ENCODE data around the gene PBX1.

Gene PBX1

DNA sequence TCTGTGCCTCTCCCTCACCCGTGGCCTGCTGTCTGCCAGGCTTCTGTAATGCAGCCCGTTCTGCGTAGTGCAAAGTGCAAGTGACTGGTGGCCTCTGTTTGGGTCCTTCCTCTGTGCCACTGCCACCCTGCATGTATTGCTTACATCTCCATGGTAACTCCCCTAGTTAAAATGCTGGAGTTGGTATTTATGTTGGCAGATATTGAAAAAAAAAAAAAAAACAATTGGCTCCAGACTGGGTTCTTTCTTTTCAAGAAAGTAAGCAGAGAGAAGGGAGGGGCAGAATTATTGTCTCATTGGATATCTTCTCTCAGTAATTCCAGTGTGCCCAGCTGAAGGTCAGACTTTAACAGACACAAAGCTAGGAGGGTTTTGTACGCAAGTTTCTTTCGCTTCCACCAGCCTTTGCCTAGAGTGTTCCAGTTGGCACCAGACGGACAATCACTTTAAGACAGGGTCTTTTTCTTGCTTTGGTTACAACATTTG lies 242.3 kb downstream of the PBX1 start:
- no peak for ATAC-seq (replicated peaks; ENCODE audit: extremely low read depth, poor library complexity, severe bottlenecking)
- H3K4me1 Mint-ChIP-seq: no peaks in the 10 kb centered on the region
- H3K27ac Mint-ChIP-seq (ENCODE audit: low read depth): no peak overlapping the region
- no peak for DNase-seq (ENCODE audit: low spot score in 2 of 2)
- H3K4me3 Mint-ChIP-seq: no peak overlapping the region
- no peaks in the 10 kb centered on the region for H3K9me3 Mint-ChIP-seq
- H3K27me3 Mint-ChIP-seq: no peaks in the 10 kb centered on the region
- no peaks in the 10 kb centered on the region for H3K36me3 Mint-ChIP-seq (ENCODE audit: insufficient read depth)

GRCh38 chr1:164801791-164802502 lies 243.0 kb downstream of the PBX1 start:
- DNase-seq (ENCODE audit: low spot score in 2 of 2) (no peak), ATAC-seq (replicated peaks; ENCODE audit: extremely low read depth, poor library complexity, severe bottlenecking) (no peak)
- H3K4me1 Mint-ChIP-seq: no peaks in the 10 kb centered on the region
- H3K4me3 Mint-ChIP-seq: no peak overlapping the region
- no peaks in the 10 kb centered on the region for H3K36me3 Mint-ChIP-seq (ENCODE audit: insufficient read depth)
- H3K27ac Mint-ChIP-seq (ENCODE audit: low read depth): no peak overlapping the region
- no peaks in the 10 kb centered on the region for H3K9me3 Mint-ChIP-seq
- H3K27me3 Mint-ChIP-seq: no peaks in the 10 kb centered on the region

- H3K4me3 Mint-ChIP-seq: no peak overlapping the region
- H3K4me1 Mint-ChIP-seq: no peaks in the 10 kb centered on the region
- no peaks in the 10 kb centered on the region for H3K27me3 Mint-ChIP-seq
- H3K36me3 Mint-ChIP-seq (ENCODE audit: insufficient read depth): no peaks in the 10 kb centered on the region
- H3K27ac Mint-ChIP-seq (ENCODE audit: low read depth): no peak overlapping the region
- no peak for ATAC-seq (replicated peaks; ENCODE audit: extremely low read depth, poor library complexity, severe bottlenecking)
- no peak for DNase-seq (ENCODE audit: low spot score in 2 of 2)
- no peaks in the 10 kb centered on the region for H3K9me3 Mint-ChIP-seq
Measured at GRCh38 chr1:164802529-164803282, 243.7 kb downstream of the PBX1 start.

DNA sequence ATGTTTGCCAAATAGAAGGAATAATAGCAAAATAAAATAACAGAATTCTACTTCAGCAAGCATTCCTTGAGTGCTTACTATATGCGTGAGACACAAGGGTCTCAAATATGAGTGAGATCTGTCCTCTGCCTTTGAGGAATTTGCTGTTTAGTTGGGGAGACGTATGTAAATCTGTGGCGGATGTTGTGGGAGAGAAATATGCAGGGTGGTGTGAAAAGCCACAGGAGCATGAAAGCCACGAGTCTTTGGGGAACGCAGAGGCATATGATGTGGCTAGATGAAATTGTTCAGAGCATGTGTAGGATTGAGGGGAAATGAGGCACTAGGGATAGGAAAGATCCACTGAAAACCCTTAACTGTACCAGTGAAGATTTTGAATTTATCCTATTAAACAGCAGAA lies 244.4 kb downstream of the PBX1 start:
- Mint-ChIP-seq H3K27me3 (no peaks in the 10 kb centered on the region), H3K9me3 (no peaks in the 10 kb centered on the region), H3K4me1 (no peaks in the 10 kb centered on the region), H3K36me3 (ENCODE audit: insufficient read depth) (no peaks in the 10 kb centered on the region), H3K27ac (ENCODE audit: low read depth) (no peak overlapping the region), H3K4me3 (no peak overlapping the region)
- DNase-seq (ENCODE audit: low spot score in 2 of 2) (no peak), ATAC-seq (replicated peaks; ENCODE audit: extremely low read depth, poor library complexity, severe bottlenecking) (no peak)

DNA sequence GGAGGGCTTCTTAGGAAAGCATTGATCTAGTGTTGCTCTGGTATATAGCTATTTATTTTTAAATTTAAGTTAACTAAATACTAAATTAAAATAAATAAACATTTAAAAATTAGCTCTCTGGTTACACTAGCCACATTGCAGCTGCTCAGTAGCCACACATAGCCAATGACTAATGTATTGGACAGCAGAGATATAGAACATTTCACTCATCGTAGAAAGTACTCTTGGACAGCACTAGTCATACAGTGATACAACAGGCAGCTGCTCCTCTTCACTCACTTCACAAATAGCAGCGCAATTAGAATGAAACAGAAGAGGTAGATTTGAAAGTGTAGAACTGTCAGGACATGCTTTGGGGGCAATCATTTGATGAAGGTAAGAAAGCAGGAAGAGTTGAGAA lies 245.4 kb downstream of the PBX1 start:
- no peak for ATAC-seq (replicated peaks; ENCODE audit: extremely low read depth, poor library complexity, severe bottlenecking)
- no peak for DNase-seq (ENCODE audit: low spot score in 2 of 2)
- Mint-ChIP-seq H3K4me1 (no peaks in the 10 kb centered on the region), H3K27me3 (no peaks in the 10 kb centered on the region), H3K9me3 (no peaks in the 10 kb centered on the region), H3K36me3 (ENCODE audit: insufficient read depth) (no peaks in the 10 kb centered on the region), H3K27ac (ENCODE audit: low read depth) (no peak overlapping the region), H3K4me3 (no peak overlapping the region)

DNA sequence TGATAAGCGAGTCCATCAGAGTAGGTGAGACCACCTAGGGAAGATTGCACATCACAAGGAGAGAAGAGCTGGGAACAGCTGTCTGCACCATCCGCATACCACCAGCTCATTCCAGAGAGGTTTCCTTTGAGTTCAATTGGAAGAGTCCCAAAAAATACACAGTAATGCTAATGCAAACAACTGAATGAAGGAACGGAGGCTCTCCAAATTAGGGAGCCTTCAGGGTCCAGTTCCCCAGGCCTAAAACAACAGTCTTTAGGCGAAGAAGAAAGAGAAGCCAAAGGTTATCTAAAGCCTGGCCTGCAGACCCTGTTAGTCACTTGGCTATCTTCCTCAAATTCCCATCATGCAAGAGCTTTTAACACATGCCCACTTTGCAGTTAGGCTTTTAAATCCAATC lies 246.4 kb downstream of the PBX1 start:
- no peaks in the 10 kb centered on the region for H3K4me1 Mint-ChIP-seq
- no peaks in the 10 kb centered on the region for H3K27me3 Mint-ChIP-seq
- H3K9me3 Mint-ChIP-seq: peaks cover 6% of the 10 kb centered on the region
- no peak for DNase-seq (ENCODE audit: low spot score in 2 of 2)
- no peaks in the 10 kb centered on the region for H3K36me3 Mint-ChIP-seq (ENCODE audit: insufficient read depth)
- ATAC-seq (replicated peaks; ENCODE audit: extremely low read depth, poor library complexity, severe bottlenecking): no peak
- no peak overlapping the region for H3K4me3 Mint-ChIP-seq
- H3K27ac Mint-ChIP-seq (ENCODE audit: low read depth): no peak overlapping the region

DNA sequence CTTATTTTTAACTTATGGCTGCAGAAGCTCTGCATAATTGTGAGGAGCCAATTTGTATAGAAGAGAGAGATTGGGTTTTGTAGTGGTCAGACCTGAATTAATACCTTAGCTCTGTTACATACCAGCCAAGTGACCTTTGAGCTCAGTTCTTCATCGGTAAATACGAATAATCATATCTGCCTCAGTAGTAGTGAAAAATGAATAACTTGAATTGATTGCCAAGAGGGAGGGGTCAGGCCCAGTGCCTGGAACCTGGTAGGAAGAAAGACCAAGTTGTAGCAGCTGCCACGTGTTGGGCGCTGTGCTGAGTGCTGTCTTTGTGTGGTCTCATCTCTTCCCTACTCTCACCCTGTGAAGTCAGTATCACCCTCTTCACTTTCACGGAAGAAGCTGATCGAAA lies 247.5 kb downstream of the PBX1 start:
- H3K9me3 Mint-ChIP-seq: peaks cover 6% of the 10 kb centered on the region
- ATAC-seq (replicated peaks; ENCODE audit: extremely low read depth, poor library complexity, severe bottlenecking) (no peak), DNase-seq (ENCODE audit: low spot score in 2 of 2) (no peak)
- no peak overlapping the region for H3K27ac Mint-ChIP-seq (ENCODE audit: low read depth)
- no peaks in the 10 kb centered on the region for H3K4me1 Mint-ChIP-seq
- no peaks in the 10 kb centered on the region for H3K36me3 Mint-ChIP-seq (ENCODE audit: insufficient read depth)
- H3K27me3 Mint-ChIP-seq: no peaks in the 10 kb centered on the region
- H3K4me3 Mint-ChIP-seq: no peak overlapping the region

- Mint-ChIP-seq H3K27me3 (no peaks in the 10 kb centered on the region), H3K9me3 (peaks cover 6% of the 10 kb centered on the region), H3K36me3 (ENCODE audit: insufficient read depth) (no peaks in the 10 kb centered on the region), H3K4me1 (no peaks in the 10 kb centered on the region), H3K4me3 (no peak overlapping the region), H3K27ac (ENCODE audit: low read depth) (no peak overlapping the region)
- ATAC-seq (replicated peaks; ENCODE audit: extremely low read depth, poor library complexity, severe bottlenecking) (no peak), DNase-seq (ENCODE audit: low spot score in 2 of 2) (no peak)
Measured at GRCh38 chr1:164813776-164814175, 254.8 kb downstream of the PBX1 start.

DNA sequence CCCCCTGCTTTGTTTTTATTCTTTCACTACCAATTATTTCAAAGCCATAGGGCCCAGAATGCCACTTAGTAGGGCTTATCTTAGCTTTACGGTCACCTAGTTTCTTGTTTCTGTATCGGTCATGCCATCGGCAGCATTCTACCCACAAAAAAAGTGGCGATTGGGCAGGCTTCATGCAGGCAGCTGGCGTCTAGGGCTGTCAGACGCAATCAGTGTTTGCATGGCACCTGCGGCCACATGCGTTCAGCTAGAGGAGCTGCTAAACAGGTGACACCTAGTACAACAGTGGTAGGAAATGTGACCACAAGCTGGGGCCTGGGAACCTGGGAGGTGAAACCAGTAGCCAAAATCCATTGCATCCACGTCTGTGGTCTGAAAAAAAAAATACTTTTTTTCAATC lies 262.7 kb downstream of the PBX1 start:
- H3K4me3 Mint-ChIP-seq: no peak overlapping the region
- DNase-seq (ENCODE audit: low spot score in 2 of 2): no peak
- H3K4me1 Mint-ChIP-seq: no peaks in the 10 kb centered on the region
- peaks cover 1% of the 10 kb centered on the region for H3K36me3 Mint-ChIP-seq (ENCODE audit: insufficient read depth)
- ATAC-seq (replicated peaks; ENCODE audit: extremely low read depth, poor library complexity, severe bottlenecking): no peak
- H3K9me3 Mint-ChIP-seq: no peaks in the 10 kb centered on the region
- H3K27ac Mint-ChIP-seq (ENCODE audit: low read depth): no peak overlapping the region
- no peaks in the 10 kb centered on the region for H3K27me3 Mint-ChIP-seq

DNA sequence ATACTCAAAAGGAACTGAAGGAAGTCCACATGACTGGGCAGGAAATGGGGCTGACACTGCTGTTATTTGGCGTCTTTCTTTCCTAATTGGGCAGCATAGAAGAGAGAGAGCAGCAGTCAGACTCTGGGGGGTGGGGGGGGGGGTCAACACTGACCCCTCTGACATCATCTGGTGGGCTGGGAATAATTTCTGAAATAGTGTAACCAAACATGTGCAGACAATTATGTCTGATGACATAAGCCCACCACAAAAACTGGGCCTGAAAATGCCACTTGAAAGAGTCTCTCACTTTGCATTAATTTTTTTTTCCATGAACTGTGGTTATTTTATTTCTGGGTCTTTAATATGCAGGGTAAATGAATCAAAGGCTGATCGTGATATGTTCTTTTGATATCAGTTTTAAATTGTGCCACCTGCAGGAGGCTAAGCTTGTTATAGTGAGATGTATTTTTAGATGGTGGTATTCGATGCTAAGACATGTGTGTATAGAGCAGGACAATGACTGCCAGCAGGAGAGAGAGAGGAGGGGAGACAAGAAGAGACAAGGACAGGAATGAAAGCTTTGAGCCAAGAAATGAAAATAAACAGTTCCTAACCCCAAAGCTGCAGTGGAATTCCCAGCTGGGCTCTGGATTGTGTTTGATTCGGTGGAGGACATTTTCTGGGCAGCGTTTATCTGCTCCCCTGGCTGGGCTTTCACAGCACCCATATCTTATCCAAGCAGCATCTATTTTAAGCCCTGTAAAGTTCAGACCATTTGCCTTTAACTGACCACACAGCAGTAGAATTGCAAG lies 264.7 kb downstream of the PBX1 start:
- H3K36me3 Mint-ChIP-seq (ENCODE audit: insufficient read depth): peaks cover 1% of the 10 kb centered on the region
- no peak for DNase-seq (ENCODE audit: low spot score in 2 of 2)
- H3K4me1 Mint-ChIP-seq: no peaks in the 10 kb centered on the region
- H3K27ac Mint-ChIP-seq (ENCODE audit: low read depth): no peak overlapping the region
- no peak overlapping the region for H3K4me3 Mint-ChIP-seq
- no peaks in the 10 kb centered on the region for H3K9me3 Mint-ChIP-seq
- ATAC-seq (replicated peaks; ENCODE audit: extremely low read depth, poor library complexity, severe bottlenecking): no peak
- no peaks in the 10 kb centered on the region for H3K27me3 Mint-ChIP-seq

DNA sequence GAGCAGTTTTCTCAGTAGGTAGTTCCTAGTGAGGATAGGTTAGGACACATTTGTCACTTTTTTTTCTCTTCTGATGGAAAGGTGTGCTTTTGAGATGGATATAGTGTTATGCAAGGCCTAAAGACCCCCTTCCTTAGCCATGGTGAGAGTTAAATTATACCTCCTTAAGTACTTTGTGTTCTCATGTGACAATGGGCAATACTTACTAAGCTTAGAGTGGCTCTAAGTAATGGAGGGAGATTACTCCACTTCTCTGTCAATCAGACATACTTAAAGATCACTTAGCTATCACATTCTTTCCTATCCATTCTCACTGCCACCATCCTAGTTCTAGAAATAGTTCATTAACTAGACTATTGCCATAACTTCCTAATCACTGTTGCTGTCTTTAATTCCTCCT lies 265.6 kb downstream of the PBX1 start:
- ATAC-seq (replicated peaks; ENCODE audit: extremely low read depth, poor library complexity, severe bottlenecking): no peak
- Mint-ChIP-seq H3K9me3 (no peaks in the 10 kb centered on the region), H3K4me3 (no peak overlapping the region), H3K4me1 (no peaks in the 10 kb centered on the region), H3K27ac (ENCODE audit: low read depth) (no peak overlapping the region), H3K36me3 (ENCODE audit: insufficient read depth) (peaks cover 1% of the 10 kb centered on the region), H3K27me3 (no peaks in the 10 kb centered on the region)
- DNase-seq (ENCODE audit: low spot score in 2 of 2): no peak

DNA sequence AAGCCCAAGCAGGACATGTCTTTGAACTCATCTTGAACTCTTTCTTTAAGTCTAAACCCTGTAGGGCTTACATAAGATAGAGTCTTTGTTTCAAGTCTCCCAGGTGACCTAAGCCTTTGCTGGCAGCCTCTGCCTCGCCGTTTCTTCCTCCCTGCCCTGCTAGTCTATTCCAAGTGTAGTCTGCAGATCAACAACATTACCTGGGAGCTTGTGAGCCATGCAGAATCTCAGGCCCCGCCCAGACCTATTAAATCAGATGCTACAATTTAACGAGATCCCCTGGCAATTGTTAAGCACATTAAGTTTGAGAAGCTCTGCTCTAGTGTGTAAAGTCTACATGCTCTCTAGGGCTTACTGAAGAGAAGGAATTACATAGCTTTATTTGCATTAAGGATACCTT lies 271.6 kb downstream of the PBX1 start:
- DNase-seq (ENCODE audit: low spot score in 2 of 2) (no peak), ATAC-seq (replicated peaks; ENCODE audit: extremely low read depth, poor library complexity, severe bottlenecking) (no peak)
- Mint-ChIP-seq H3K4me1 (no peaks in the 10 kb centered on the region), H3K9me3 (no peaks in the 10 kb centered on the region), H3K4me3 (no peak overlapping the region), H3K36me3 (ENCODE audit: insufficient read depth) (no peaks in the 10 kb centered on the region), H3K27ac (ENCODE audit: low read depth) (no peak overlapping the region), H3K27me3 (no peaks in the 10 kb centered on the region)

GRCh38 chr1:164834641-164835040 lies 275.7 kb downstream of the PBX1 start:
- Mint-ChIP-seq H3K27me3 (no peaks in the 10 kb centered on the region), H3K36me3 (ENCODE audit: insufficient read depth) (no peaks in the 10 kb centered on the region), H3K9me3 (no peaks in the 10 kb centered on the region), H3K4me1 (no peaks in the 10 kb centered on the region), H3K4me3 (no peak overlapping the region), H3K27ac (ENCODE audit: low read depth) (no peak overlapping the region)
- ATAC-seq (replicated peaks; ENCODE audit: extremely low read depth, poor library complexity, severe bottlenecking) (no peak), DNase-seq (ENCODE audit: low spot score in 2 of 2) (no peak)
